D721Med (cell line): ENCODE results near the gene AQP3.
"Not testable (repeated sequence)": the region's sequence is repeated elsewhere in the genome, so short reads cannot be mapped to it uniquely, and the experiment has no call there.

Source experiments
- DNase-seq: peaks from one replicate; pipeline ENCODE4 v3.0.0; 2011; ENCODE audit warnings: low spot score; ENCODE audit not compliant: insufficient read length
- FAIRE-seq: peaks from 2 replicates; lab custom pipeline; 2011; peaks lifted over from hg19 to GRCh38; lab: Jason Lieb, UNC
- TF ChIP-seq, protein P1 (sequence below): IDR thresholded peaks from 2 replicates; pipeline ENCODE4 v1.5.1; 2012; ENCODE audit warnings: mild to moderate bottlenecking, control low read depth; ENCODE audit not compliant: insufficient read depth; ENCODE audit errors: missing control alignments

Gene AQP3

DNA sequence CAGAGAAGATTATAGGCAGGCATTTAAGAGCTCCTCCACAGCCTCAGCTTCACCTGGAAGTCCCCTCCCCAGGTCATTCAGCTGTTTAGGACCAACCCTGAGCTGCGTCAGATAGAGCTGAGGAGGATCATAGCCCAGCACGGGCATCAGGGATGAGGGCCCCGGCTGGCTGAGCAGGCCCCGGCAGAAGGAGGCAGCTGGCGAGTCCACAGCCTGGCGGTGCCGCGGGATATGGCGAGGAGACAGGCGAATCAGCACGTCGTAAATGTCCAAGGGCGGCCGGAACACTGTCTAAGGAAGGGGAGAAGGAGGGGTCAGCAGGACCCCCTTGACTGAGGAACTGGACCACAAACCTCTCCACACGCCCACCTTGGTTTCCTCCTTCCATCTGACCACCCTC is 15.8 kb upstream of the AQP3 start:
- TF ChIP-seq, protein P1, sequence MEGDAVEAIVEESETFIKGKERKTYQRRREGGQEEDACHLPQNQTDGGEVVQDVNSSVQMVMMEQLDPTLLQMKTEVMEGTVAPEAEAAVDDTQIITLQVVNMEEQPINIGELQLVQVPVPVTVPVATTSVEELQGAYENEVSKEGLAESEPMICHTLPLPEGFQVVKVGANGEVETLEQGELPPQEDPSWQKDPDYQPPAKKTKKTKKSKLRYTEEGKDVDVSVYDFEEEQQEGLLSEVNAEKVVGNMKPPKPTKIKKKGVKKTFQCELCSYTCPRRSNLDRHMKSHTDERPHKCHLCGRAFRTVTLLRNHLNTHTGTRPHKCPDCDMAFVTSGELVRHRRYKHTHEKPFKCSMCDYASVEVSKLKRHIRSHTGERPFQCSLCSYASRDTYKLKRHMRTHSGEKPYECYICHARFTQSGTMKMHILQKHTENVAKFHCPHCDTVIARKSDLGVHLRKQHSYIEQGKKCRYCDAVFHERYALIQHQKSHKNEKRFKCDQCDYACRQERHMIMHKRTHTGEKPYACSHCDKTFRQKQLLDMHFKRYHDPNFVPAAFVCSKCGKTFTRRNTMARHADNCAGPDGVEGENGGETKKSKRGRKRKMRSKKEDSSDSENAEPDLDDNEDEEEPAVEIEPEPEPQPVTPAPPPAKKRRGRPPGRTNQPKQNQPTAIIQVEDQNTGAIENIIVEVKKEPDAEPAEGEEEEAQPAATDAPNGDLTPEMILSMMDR = no peak
- no peak for FAIRE-seq
- DNase-seq = peak; percentile 3

DNA sequence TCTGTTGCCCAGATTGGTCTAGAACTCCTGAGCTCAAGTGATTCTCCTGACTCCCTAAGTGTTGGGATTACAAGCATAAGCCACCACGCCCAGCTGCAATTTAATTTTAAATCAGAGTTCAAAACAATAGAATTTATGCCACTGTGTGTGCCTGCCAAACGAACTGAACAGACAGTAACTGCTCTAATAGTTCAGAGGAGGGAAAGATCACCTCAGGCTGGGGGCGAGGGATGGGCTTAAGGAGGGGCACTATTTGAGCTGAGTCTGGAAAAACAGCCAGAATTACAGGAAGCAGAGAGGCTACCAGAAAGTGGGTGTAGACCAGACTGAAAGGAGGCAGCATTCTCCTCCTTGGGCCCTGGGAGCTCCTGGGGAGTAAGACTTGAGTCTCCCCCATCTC is 14.1 kb upstream of the AQP3 start:
- FAIRE-seq = no peak
- TF ChIP-seq, protein P1 = no peak
- no peak for DNase-seq

DNA sequence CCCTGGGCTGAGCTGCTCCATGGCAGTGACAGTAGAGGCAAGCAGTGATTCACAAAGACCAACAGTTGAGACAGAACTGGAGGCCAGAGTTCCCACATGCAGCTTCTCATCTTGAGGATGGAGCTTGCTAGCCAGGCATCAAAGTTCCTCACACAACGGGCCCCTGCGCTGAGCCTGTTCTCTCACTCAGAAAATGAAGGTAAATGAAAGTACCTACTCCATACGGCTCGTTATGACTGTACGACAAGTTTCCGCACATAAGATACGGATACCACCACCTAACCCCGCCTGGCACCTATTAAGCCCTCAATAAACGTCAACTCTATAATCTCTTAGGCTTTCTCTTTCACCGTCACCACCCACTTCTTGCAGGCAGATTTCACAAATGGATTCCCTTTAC is 13.5 kb upstream of the AQP3 start:
- DNase-seq = no peak
- FAIRE-seq = no peak

DNA sequence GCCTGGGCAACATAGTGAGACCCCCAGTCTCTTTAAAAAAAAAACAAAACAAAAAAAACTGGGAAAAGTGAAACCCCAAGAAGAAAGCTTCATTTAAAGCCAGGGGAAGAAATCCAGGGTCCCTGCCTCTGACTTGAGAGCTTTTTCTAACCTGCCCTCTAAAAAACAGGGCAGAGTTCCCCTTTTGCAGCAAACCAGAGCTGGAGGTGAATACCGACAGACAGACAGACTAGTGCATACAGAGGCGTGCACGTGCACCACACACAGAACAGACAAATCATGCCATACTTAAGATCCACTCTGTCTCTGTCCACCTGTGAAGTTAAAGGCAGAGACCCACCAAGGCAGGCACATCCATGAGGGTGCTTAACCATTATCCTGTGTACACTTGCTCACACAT is 11.7 kb upstream of the AQP3 start:
- TF ChIP-seq, protein P1 = no peak
- FAIRE-seq (no peak), DNase-seq (no peak)

More for the DNA sequence above, 13.5 kb upstream of the AQP3 start:
- TF ChIP-seq, protein P1 = no peak

DNA sequence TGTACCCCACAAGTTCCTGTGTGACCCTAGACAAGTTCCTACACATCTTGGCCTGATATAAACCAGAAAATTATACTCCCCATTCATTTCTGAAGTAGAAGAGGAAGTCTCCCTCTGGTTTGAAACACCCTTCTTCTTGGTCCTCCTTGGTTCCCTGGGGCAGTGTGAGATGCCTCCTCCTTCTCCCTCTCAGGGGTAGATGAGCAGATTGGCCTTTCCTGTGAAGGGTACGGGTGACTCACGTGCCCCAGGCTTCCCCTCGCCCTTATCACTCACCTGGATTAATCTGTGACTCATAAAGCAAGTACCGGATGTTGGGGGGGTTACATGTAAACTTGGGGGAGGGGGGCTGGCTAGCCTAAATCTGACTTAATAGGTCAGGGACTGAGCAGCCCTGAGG is 11.1 kb upstream of the AQP3 start:
- DNase-seq (no peak), FAIRE-seq (no peak)
- TF ChIP-seq, protein P1 = no peak

DNA sequence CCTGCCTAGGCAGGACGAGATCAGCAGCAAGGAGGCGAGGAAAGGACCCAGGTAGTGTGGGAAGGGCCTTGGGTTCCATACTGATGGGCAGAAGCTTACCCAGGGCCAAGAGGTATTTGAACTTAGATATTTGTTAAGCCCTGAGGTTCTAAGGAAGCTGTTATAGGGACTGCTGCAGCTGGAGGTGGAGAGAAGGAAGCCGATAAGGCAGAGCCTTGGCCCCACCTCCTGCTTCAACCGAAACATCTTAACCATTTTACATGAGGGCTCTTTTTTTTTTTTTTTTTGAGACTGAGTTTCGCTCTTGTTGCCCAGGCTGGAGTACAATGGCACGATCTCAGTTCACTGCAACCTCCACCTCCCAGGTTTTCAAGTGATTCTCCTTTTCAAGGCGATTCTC is 8.6 kb upstream of the AQP3 start:
- TF ChIP-seq, protein P1 = no peak

DNA sequence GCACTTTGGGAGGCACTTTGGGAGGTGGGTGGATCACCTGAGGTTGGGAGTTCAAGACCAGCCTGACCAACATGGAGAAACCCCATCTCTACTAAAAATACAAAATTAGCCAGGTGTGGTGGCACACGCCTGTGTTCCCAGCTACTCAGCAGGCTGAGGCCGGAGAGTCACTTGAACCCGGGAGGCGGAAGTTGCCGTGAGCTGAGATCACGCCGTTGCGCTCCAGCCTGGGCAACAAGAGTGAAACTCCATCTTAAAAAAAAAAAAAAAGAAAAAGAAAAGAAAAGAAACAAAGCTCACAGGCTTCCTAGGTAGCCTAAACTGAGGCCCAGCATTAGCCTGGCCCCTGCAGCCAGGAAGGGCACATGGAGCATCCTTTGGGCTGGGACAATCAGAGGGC is 8.1 kb upstream of the AQP3 start:
- DNase-seq, FAIRE-seq: not testable (repeated sequence)

More for the DNA sequence above, 8.6 kb upstream of the AQP3 start:
- FAIRE-seq (no peak), DNase-seq (no peak)

DNA sequence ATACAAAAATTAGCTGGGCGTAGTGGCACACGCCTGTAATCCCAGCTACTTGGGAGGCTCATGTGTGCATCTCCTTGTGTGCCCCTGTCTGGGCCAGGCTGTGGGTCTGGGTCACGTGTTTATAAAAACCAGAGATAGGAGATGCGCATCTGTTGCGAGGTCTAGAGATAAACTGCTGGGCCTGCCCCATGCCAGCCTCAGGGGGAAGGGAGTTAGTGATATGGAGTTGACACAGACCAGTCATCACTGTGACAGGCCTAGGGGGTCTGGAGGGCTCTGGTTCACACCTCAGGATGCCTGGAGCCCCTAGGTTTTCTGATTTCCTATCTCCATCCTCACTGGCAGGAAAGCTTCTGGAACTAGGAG is 7.3 kb upstream of the AQP3 start:
- not testable (repeated sequence) for DNase-seq, FAIRE-seq
